Endothelial cell of umbilical vein (primary cell): Measurements from ENCODE around the gene ATP8A1. TPM values are rescaled to one million over a fixed set of nuclear protein-coding genes. Genes with fewer than 3 reads are reported as not detected.

Experiments used
- BruUV-seq: library from RNA; stranded (reverse); fragments of 400-500 nt; replicated peaks from 2 replicates; lab custom pipeline; 2021; lab: Mats Ljungman, UMichigan
- CTCF ChIA-PET: fragments of 300-600, 350-600 bp; sonication (Branson Sonifier 250); formaldehyde crosslinking; loops from one replicate; lab custom pipeline; 2021; ENCODE audit warnings: antibody characterized with exemption, inconsistent platforms; lab: Charles Lee
- POLR2A ChIA-PET: fragments of 300-600, 350-600 bp; sonication (Branson Sonifier 250); formaldehyde crosslinking; loops from one replicate; lab custom pipeline; 2021; ENCODE audit warnings: antibody characterized with exemption, inconsistent platforms; lab: Charles Lee
- DNase-seq: peaks from one replicate; pipeline ENCODE4 v3.0.0-alpha.2; 2011; ENCODE audit warnings: low read depth, low spot score
- FAIRE-seq: peaks from 2 replicates; lab custom pipeline; 2011; peaks lifted over from hg19 to GRCh38; lab: Jason Lieb, UNC
- H2AFZ ChIP-seq: 2 replicates; pipeline ENCODE4 v1.6.0; 2012; ENCODE audit warnings: low read depth, low read length, control low read depth, inconsistent platforms
- H3K27ac ChIP-seq: 2 replicates; pipeline ENCODE4 v1.5.1; 2011; ENCODE audit warnings: low read depth, mild to moderate bottlenecking, control low read depth, low read length, moderate library complexity; ENCODE audit not compliant: insufficient read depth
- H3K27me3 ChIP-seq, 2 experiments: 2 replicates each; pipeline versions ENCODE4 v1.6.0 to v1.6.1; 2011; ENCODE audit warnings: low read length in 2 of 2, mixed read lengths in 1 of 2; ENCODE audit not compliant: control insufficient read depth in 2 of 2, insufficient read depth in 2 of 2
- H3K36me3 ChIP-seq, 2 experiments: 2 replicates in 1 of 2; 3 replicates in 1 of 2; pipeline ENCODE4 v1.5.1; 2011; ENCODE audit warnings: low read length in 2 of 2, mild to moderate bottlenecking in 1 of 2, moderate library complexity in 1 of 2; ENCODE audit not compliant: control insufficient read depth in 2 of 2, insufficient read depth in 2 of 2; ENCODE audit errors: extremely low read depth in 1 of 2
- H3K4me1 ChIP-seq: 3 replicates; pipeline ENCODE4 v1.5.1; 2011; ENCODE audit warnings: mild to moderate bottlenecking, low read length; ENCODE audit not compliant: control insufficient read depth, insufficient read depth; ENCODE audit errors: extremely low read depth
- H3K4me2 ChIP-seq: 2 replicates; pipeline ENCODE4 v1.6.1; 2011; ENCODE audit warnings: low read length, control low read depth, mixed read lengths; ENCODE audit not compliant: insufficient read depth
- H3K4me3 ChIP-seq, 3 experiments: fragments of 200-600 bp in 1 of 3; sonication (generic), shearing (Covaris generic) in 1 of 3; replicated peaks in 1 of 3; 2 replicates each; pipeline ENCODE4 v1.5.1; 2011 to 2016; ENCODE audit warnings: control low read depth in 3 of 3, low read length in 3 of 3, mild to moderate bottlenecking in 2 of 3, inconsistent platforms in 1 of 3, low read depth in 1 of 3, moderate library complexity in 1 of 3; ENCODE audit not compliant: insufficient read depth in 1 of 3
- H3K79me2 ChIP-seq: 2 replicates; pipeline ENCODE4 v1.6.0; 2012; ENCODE audit warnings: low read length, inconsistent platforms; ENCODE audit not compliant: control insufficient read depth, insufficient read depth
- H3K9ac ChIP-seq: replicated peaks from 2 replicates; pipeline ENCODE3; 2011; ENCODE audit warnings: low read length, control low read depth; ENCODE audit not compliant: insufficient read depth; ENCODE audit errors: extremely low read depth
- H3K9me1 ChIP-seq: replicated peaks from 3 replicates; pipeline ENCODE4 v1.6.0; 2011; ENCODE audit warnings: mild to moderate bottlenecking, low read length; ENCODE audit not compliant: control insufficient read depth, insufficient read depth; ENCODE audit errors: extremely low read depth
- H3K9me3 ChIP-seq: replicated peaks from 2 replicates; pipeline ENCODE4 v1.5.1; 2012; ENCODE audit warnings: low read length, inconsistent platforms; ENCODE audit not compliant: control insufficient read depth, insufficient read depth
- H4K20me1 ChIP-seq: replicated peaks from 2 replicates; pipeline ENCODE3; 2011; ENCODE audit warnings: mild to moderate bottlenecking, low read length; ENCODE audit not compliant: control insufficient read depth, insufficient read depth; ENCODE audit errors: extremely low read depth
- CTCF ChIP-seq, 2 donors: IDR thresholded peaks; 1 replicate in 1 of 2; 2 replicates in 1 of 2; pipeline ENCODE4 v1.5.1; 2011; ENCODE audit warnings: low read length in 2 of 2, mild to moderate bottlenecking in 2 of 2, moderate library complexity in 2 of 2, control low read depth in 1 of 2, inconsistent platforms in 1 of 2, low read depth in 1 of 2; ENCODE audit not compliant: insufficient read depth in 1 of 2; ENCODE audit errors: extremely low read depth in 1 of 2
- EZH2 ChIP-seq: IDR thresholded peaks from 2 replicates; pipeline ENCODE4 v1.6.1; 2012; ENCODE audit warnings: borderline replicate concordance, low read depth, mild to moderate bottlenecking, moderate library complexity, low read length, inconsistent platforms; ENCODE audit not compliant: severe bottlenecking
- FOS ChIP-seq: IDR thresholded peaks from 2 replicates; pipeline ENCODE4 v1.6.1; 2011; ENCODE audit warnings: mild to moderate bottlenecking, low read length, moderate library complexity, borderline replicate concordance; ENCODE audit not compliant: insufficient read depth
- GATA2 ChIP-seq: IDR thresholded peaks from 2 replicates; pipeline ENCODE4 v1.7.0; 2011; ENCODE audit warnings: low read depth, mild to moderate bottlenecking, moderate library complexity, mixed read lengths, low read length; ENCODE audit not compliant: insufficient read length, insufficient read depth
- JUN ChIP-seq: IDR thresholded peaks from 2 replicates; pipeline ENCODE4 v1.6.1; 2011; ENCODE audit warnings: borderline replicate concordance, low read depth; ENCODE audit not compliant: insufficient read length, insufficient read depth
- MYC ChIP-seq: IDR thresholded peaks from one replicate; pipeline ENCODE4 v1.6.1; 2011; ENCODE audit warnings: mild to moderate bottlenecking, low read depth, low read length
- POLR2A ChIP-seq: IDR thresholded peaks from 2 replicates; pipeline ENCODE4 v1.6.1; 2012; ENCODE audit warnings: low read depth, mild to moderate bottlenecking, control low read depth, low read length
- POLR2AphosphoS5 ChIP-seq: IDR thresholded peaks from 2 replicates; pipeline ENCODE4 v1.6.1; 2012; ENCODE audit warnings: low read depth, mild to moderate bottlenecking, control low read depth, low read length, moderate library complexity; ENCODE audit not compliant: insufficient read depth
- dilution Hi-C: fragments of 300-500 bp; cut with MboI; formaldehyde crosslinking; loops from one replicate; pipeline ENCODE4 v1.15.0; 2019; ENCODE audit warnings: low sequenced_read_pairs; ENCODE audit not compliant: extremely low pct_ligation_motif_present
- intact Hi-C: fragments of 100-400 bp; cut with micrococcal nuclease; formaldehyde crosslinking; loops from one replicate; pipeline ENCODE4 v1.10.0; 2022
- polyA plus RNA-seq, 4 experiments: library from polyadenylated mRNA; depleted of rRNA in 3 of 4; stranded (reverse) in 3 of 4; unstranded in 1 of 4; fragments of >200 nt; gene quantifications; 2 replicates each; pipeline versions ENCODE4 v1.2.1 to v1.2.3, GENCODE V29; 2011 to 2012; ENCODE audit warnings: missing spikeins in 1 of 4
- total RNA-seq: library from RNA; stranded (reverse); gene quantifications from 2 replicates; pipeline ENCODE4 v1.2.3, GENCODE V29; 2021
- TF ChIP-seq, protein P1 (sequence below): IDR thresholded peaks from 2 replicates; pipeline ENCODE4 v1.6.1; 2011; ENCODE audit not compliant: insufficient read depth, insufficient read length

Gene ATP8A1
- total and polyA plus RNA-seq, 2 donors (not counting 3 experiments of a cell fraction or from before 2014, with no cell fraction given) = 0.97 to 11.5 TPM

GRCh38 chr4:42618023-42618422 is 38.9 kb downstream of the ATP8A1 start:
- no peaks in the 10 kb centered on the region for H3K79me2 ChIP-seq
- no peaks in the 10 kb centered on the region for H3K9me3 ChIP-seq
- BruUV-seq = no TSS peak
- no peak overlapping the region for H3K27ac ChIP-seq
- no peaks in the 10 kb centered on the region for H4K20me1 ChIP-seq
- no peak overlapping the region for H3K4me3 ChIP-seq
- no peak for DNase-seq
- no peak overlapping the region for H2AFZ ChIP-seq
- no peak for TF ChIP-seq POLR2A
- no peak for TF ChIP-seq EZH2
- TF ChIP-seq POLR2AphosphoS5 = no peak
- TF ChIP-seq FOS = no peak
- no peak for TF ChIP-seq JUN
- no peak for TF ChIP-seq MYC
- TF ChIP-seq, protein P1, sequence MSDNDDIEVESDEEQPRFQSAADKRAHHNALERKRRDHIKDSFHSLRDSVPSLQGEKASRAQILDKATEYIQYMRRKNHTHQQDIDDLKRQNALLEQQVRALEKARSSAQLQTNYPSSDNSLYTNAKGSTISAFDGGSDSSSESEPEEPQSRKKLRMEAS = no peak
- no peak for TF ChIP-seq CTCF (IDR thresholded peaks at IDR 0.05; ENCODE audit: extremely low read depth in 1 of 2, insufficient read depth in 1 of 2, low read depth in 1 of 2, low read length in 2 of 2)
- TF ChIP-seq GATA2 = no peak
- dilution Hi-C loops = no loop called here
- no peaks in the 10 kb centered on the region for H3K9me1 ChIP-seq
- FAIRE-seq = no peak
- no peak overlapping the region for H3K4me2 ChIP-seq
- no peaks in the 10 kb centered on the region for H3K4me1 ChIP-seq
- POLR2A ChIA-PET = no interaction called here
- H3K27me3 ChIP-seq = no peaks in the 10 kb centered on the region
- CTCF ChIA-PET = no interaction called here
- intact Hi-C loops = no loop called here
- H3K36me3 ChIP-seq = no peaks in the 10 kb centered on the region
- H3K9ac ChIP-seq = no peak overlapping the region
